Activated naive CD8-positive, alpha-beta T cell (primary cell): ENCODE results near the gene PRAMEF6.
"Not testable (repeated sequence)": the region's sequence is repeated elsewhere in the genome, so short reads cannot be mapped to it uniquely, and the experiment has no call there.

Experiments used
- H3K27ac Mint-ChIP-seq: one replicate; pipeline ENCODE4 v1.8.0; 2021; ENCODE audit warnings: mixed read lengths
- H3K27me3 Mint-ChIP-seq: one replicate; pipeline ENCODE4 v1.8.0; 2021; ENCODE audit warnings: mixed read lengths
- H3K36me3 Mint-ChIP-seq: one replicate; pipeline ENCODE4 v1.8.0; 2021; ENCODE audit warnings: mixed read lengths
- H3K4me1 Mint-ChIP-seq: one replicate; pipeline ENCODE4 v1.8.0; 2021; ENCODE audit warnings: low read depth, mixed read lengths
- H3K4me3 Mint-ChIP-seq: one replicate; pipeline ENCODE4 v1.8.0; 2021; ENCODE audit warnings: mild to moderate bottlenecking, mixed read lengths
- H3K9me3 Mint-ChIP-seq: one replicate; pipeline ENCODE4 v1.8.0; 2021; ENCODE audit warnings: low read depth, mixed read lengths

PRAMEF6 gene

DNA sequence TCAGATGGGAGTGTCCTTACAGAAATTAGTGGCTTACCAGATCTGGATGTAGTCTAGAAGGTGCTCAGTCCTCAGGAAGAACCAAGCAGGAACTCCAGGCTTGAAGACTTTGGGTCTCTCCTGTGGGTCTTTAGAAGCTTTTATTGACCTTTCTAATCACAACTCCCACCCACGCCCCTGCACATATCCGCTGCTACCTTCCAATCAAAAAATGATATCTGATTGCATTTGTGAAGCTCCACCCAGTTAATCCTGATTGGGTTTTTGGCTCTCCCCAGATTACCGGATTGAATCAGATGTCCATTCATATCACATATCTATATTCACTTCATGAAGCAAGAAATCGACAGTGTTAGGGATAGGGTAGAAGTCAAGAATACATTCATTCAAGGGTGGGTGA lies at the start of gene PRAMEF6:
Gene PRAMEF6, minus strand, starts transcription at position 101 of the 400 bp plus-strand sequence. CDS start 5,062 bp downstream, outside the sequence.
- H3K4me1 Mint-ChIP-seq, H3K27me3 Mint-ChIP-seq, H3K4me3 Mint-ChIP-seq, H3K36me3 Mint-ChIP-seq, H3K9me3 Mint-ChIP-seq, H3K27ac Mint-ChIP-seq: not testable (repeated sequence)

DNA sequence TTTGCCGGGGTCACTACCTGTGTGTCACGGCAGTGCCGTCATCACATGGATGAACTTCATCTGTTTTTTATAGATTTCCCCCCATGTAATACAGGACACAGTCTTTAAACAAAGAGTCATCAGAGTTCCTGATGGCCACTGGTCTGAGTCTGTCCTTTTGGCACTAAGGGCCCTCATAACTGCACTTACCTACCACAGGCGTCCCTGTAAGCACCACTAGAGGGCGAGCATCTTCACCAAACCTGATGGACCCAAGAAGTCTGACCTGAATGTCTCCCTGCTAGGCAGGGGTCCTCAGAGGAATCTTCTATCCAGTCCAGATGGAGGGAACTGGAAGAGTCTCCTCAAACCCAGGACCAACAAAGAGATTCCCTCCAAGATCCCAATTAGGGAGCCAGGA lies 23.0 kb downstream of the PRAMEF6 start:
- not testable (repeated sequence) for H3K4me1 Mint-ChIP-seq, H3K27me3 Mint-ChIP-seq, H3K36me3 Mint-ChIP-seq, H3K27ac Mint-ChIP-seq, H3K4me3 Mint-ChIP-seq, H3K9me3 Mint-ChIP-seq

GRCh38 chr1:12921749-12922148 lies 25.6 kb downstream of the PRAMEF6 start:
- not testable (repeated sequence) for H3K4me3 Mint-ChIP-seq, H3K9me3 Mint-ChIP-seq, H3K36me3 Mint-ChIP-seq, H3K27me3 Mint-ChIP-seq, H3K27ac Mint-ChIP-seq, H3K4me1 Mint-ChIP-seq

DNA sequence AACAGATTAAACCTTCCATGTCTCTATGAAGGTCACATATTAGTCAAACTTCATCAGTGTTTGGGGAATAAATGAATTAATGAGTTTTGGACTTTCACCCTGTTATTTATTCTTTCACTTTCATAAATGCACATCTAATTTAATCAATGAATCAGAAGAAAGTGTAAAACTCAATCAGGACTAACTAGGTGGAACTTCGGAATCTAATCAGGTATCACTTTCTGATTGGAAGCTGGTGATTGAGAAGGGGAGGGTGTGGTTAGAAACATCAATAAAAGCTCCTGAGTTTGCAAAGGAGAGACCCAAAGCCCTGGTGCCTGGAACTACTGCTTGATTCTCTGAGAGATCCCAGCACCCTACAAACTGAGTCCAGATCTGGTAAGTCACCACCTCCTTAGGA lies 31.1 kb downstream of the PRAMEF6 start, which contains the start of gene PRAMEF7:
Gene PRAMEF7, plus strand, starts transcription at position 301 of the 400 bp plus-strand sequence. CDS start 1,083 bp downstream, outside the sequence.
- H3K27ac Mint-ChIP-seq, H3K4me3 Mint-ChIP-seq, H3K4me1 Mint-ChIP-seq, H3K9me3 Mint-ChIP-seq, H3K36me3 Mint-ChIP-seq, H3K27me3 Mint-ChIP-seq: not testable (repeated sequence)

DNA sequence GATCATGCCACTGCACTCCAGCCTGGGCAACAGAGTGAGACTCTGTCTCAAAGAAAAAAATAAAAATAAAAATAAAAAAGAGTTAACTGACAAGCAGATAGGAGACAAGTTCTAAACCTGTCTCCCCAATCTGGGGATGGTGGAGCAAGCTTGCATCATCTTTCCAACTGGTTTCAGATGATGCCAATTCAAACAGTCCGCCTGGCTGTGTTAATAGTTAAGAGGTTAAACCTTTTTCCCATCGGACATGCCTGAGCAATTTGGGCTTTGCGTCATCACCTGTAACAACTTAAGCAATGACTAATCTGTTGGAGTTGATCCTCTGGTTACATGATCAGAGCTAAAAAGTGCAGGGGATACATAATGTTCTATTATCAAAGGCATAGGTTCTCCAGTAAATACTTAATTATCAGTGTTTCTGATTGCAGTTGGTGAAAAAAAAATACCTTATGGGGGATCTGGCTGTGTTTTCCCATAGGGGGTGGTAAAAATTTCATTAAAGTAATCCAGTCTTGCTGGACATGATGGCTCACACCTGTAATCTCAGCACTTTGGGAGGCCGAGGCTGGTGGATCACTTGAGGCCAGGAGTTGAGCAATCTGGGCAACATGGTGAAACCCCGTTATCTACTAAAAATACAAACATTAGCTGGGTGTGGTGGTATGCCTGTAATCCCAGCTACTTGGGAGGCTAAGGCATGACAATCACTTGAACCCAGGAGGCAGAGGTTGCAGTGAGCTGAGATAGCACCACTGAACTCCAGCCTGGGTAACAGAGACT lies 43.4 kb downstream of the PRAMEF6 start:
- not testable (repeated sequence) for H3K4me3 Mint-ChIP-seq, H3K9me3 Mint-ChIP-seq, H3K27me3 Mint-ChIP-seq, H3K27ac Mint-ChIP-seq, H3K36me3 Mint-ChIP-seq, H3K4me1 Mint-ChIP-seq

- not testable (repeated sequence) for H3K4me3 Mint-ChIP-seq, H3K27me3 Mint-ChIP-seq, H3K36me3 Mint-ChIP-seq, H3K27ac Mint-ChIP-seq, H3K9me3 Mint-ChIP-seq, H3K4me1 Mint-ChIP-seq
Observed at GRCh38 chr1:12899186-12899585, 48.2 kb downstream of the PRAMEF6 start.

GRCh38 chr1:12898170-12898569 lies 49.2 kb downstream of the PRAMEF6 start, which contains the start of gene PRAMEF10:
TSS of gene PRAMEF10 (minus strand) at chr1:12898270. CDS start at chr1:12895847, 2,423 bp downstream.
- not testable (repeated sequence) for H3K4me1 Mint-ChIP-seq, H3K36me3 Mint-ChIP-seq, H3K27ac Mint-ChIP-seq, H3K9me3 Mint-ChIP-seq, H3K4me3 Mint-ChIP-seq, H3K27me3 Mint-ChIP-seq
